CD14-positive monocyte (primary cell): ENCODE measurements around the gene PAX8. TPM values are rescaled to one million over a fixed set of nuclear protein-coding genes. Genes with fewer than 3 reads are reported as not detected.
"Not testable (repeated sequence)": the region's sequence is repeated elsewhere in the genome, so short reads cannot be mapped to it uniquely, and the experiment has no call there.

ENCODE experiments used
- DNase-seq, 3 donors: peaks; one replicate each; pipeline ENCODE4 v3.0.0-alpha.2; 2011 to 2022
- H2AFZ ChIP-seq: 2 replicates; pipeline ENCODE4 v1.6.0; 2012; ENCODE audit warnings: mild to moderate bottlenecking, low read depth, low read length, inconsistent platforms; ENCODE audit not compliant: insufficient read depth, poor library complexity, severe bottlenecking
- H3K27ac ChIP-seq, 2 donors: 1 replicate in 1 of 2; 2 replicates in 1 of 2; pipeline ENCODE4 v1.5.1; 2012 to 2013; ENCODE audit warnings: low read length in 2 of 2, control low read depth in 1 of 2, inconsistent platforms in 1 of 2, low read depth in 1 of 2, mild to moderate bottlenecking in 1 of 2
- H3K27me3 ChIP-seq, 2 donors: one replicate each; pipeline versions ENCODE4 v1.6.0 to v1.6.1; 2011 to 2013; ENCODE audit warnings: low read length in 2 of 2; ENCODE audit not compliant: control insufficient read depth in 2 of 2, insufficient read depth in 2 of 2
- H3K36me3 ChIP-seq, 2 donors: replicated peaks in 1 of 2; 1 replicate in 1 of 2; 2 replicates in 1 of 2; pipeline versions ENCODE4 v1.5.1 to v1.6.1; 2012 to 2013; ENCODE audit warnings: low read length in 2 of 2, control low read depth in 1 of 2, inconsistent platforms in 1 of 2, mild to moderate bottlenecking in 1 of 2; ENCODE audit not compliant: insufficient read depth in 2 of 2, control insufficient read depth in 1 of 2
- H3K4me1 ChIP-seq, 2 donors: 1 replicate in 1 of 2; 2 replicates in 1 of 2; pipeline versions ENCODE4 v1.5.1 to v1.6.1; 2012 to 2013; ENCODE audit warnings: low read length in 2 of 2, control low read depth in 1 of 2, inconsistent platforms in 1 of 2, mild to moderate bottlenecking in 1 of 2, moderate library complexity in 1 of 2; ENCODE audit not compliant: insufficient read depth in 2 of 2, control insufficient read depth in 1 of 2
- H3K4me2 ChIP-seq: replicated peaks from 2 replicates; pipeline ENCODE3; 2012; ENCODE audit warnings: low read length, moderate library complexity, mild to moderate bottlenecking; ENCODE audit not compliant: poor library complexity, severe bottlenecking; ENCODE audit errors: extremely low read depth
- H3K4me3 ChIP-seq, 3 experiments: fragments of 200-600 bp in 1 of 3; sonication (generic) in 1 of 3; replicated peaks in 1 of 3; 1 replicate in 2 of 3; 2 replicates in 1 of 3; pipeline ENCODE4 v1.5.1; 2011 to 2013; ENCODE audit warnings: low read length in 3 of 3, mild to moderate bottlenecking in 3 of 3, control low read depth in 2 of 3, low read depth in 2 of 3, inconsistent platforms in 1 of 3, moderate library complexity in 1 of 3
- H3K79me2 ChIP-seq: 2 replicates; pipeline ENCODE4 v1.6.0; 2012; ENCODE audit warnings: mild to moderate bottlenecking, control low read depth, inconsistent platforms, low read length, moderate library complexity; ENCODE audit not compliant: insufficient read depth
- H3K9ac ChIP-seq: 2 replicates; pipeline ENCODE4 v1.6.0; 2017; ENCODE audit warnings: low read length, mild to moderate bottlenecking; ENCODE audit not compliant: insufficient read depth, poor library complexity, severe bottlenecking
- H3K9me3 ChIP-seq, 2 donors: replicated peaks in 1 of 2; 1 replicate in 1 of 2; 2 replicates in 1 of 2; pipeline versions ENCODE4 v1.5.1 to v1.6.1; 2012 to 2013; ENCODE audit warnings: low read length in 2 of 2, control low read depth in 1 of 2; ENCODE audit not compliant: control insufficient read depth in 1 of 2, insufficient read depth in 1 of 2
- H4K20me1 ChIP-seq: 2 replicates; pipeline ENCODE4 v1.6.0; 2012; ENCODE audit warnings: mild to moderate bottlenecking, low read length, control low read depth, moderate library complexity; ENCODE audit not compliant: insufficient read depth
- H3K27ac Mint-ChIP-seq, 7 donors: one replicate each; pipeline ENCODE4 v1.8.0; 2020; ENCODE audit warnings: mild to moderate bottlenecking in 7 of 7, mixed read lengths in 7 of 7, moderate library complexity in 6 of 7, inconsistent platforms in 2 of 7
- H3K27me3 Mint-ChIP-seq, 3 donors: one replicate each; pipeline ENCODE4 v1.8.0; 2021 to 2022; ENCODE audit warnings: low read depth in 3 of 3, mild to moderate bottlenecking in 3 of 3, mixed read lengths in 3 of 3, moderate library complexity in 3 of 3, inconsistent platforms in 1 of 3
- H3K36me3 Mint-ChIP-seq, 2 donors: one replicate each; pipeline ENCODE4 v1.8.0; 2020; ENCODE audit warnings: mixed read lengths in 2 of 2, inconsistent platforms in 1 of 2, mild to moderate bottlenecking in 1 of 2
- H3K4me1 Mint-ChIP-seq: one replicate; pipeline ENCODE4 v1.8.0; 2020; ENCODE audit warnings: mild to moderate bottlenecking, mixed read lengths
- H3K4me3 Mint-ChIP-seq, 2 donors: one replicate each; pipeline ENCODE4 v1.8.0; 2020; ENCODE audit warnings: mild to moderate bottlenecking in 2 of 2, mixed read lengths in 2 of 2, moderate library complexity in 1 of 2
- H3K9me3 Mint-ChIP-seq, 7 donors: one replicate each; pipeline ENCODE4 v1.8.0; 2020 to 2022; ENCODE audit warnings: mixed read lengths in 7 of 7, mild to moderate bottlenecking in 6 of 7, moderate library complexity in 6 of 7, inconsistent platforms in 2 of 7
- WGBS: methylation state at CpG from one replicate; pipeline ENCODE4 v1.1.5; 2013; ENCODE audit warnings: missing lambda C conversion rate; ENCODE audit not compliant: insufficient coverage; 5-methylcytosine and 5-hydroxymethylcytosine counted together
- intact Hi-C, 2 donors: fragments of 100-400 bp; cut with micrococcal nuclease; formaldehyde crosslinking; loops; one replicate each; pipeline versions ENCODE4 v1.15.0 to v1.15.1; 2023
- polyA plus RNA-seq, 3 donors: library from polyadenylated mRNA; depleted of rRNA in 1 of 3; unstranded in 2 of 3; stranded (reverse) in 1 of 3; fragments of 300-500 nt in 2 of 3; fragments of >200 nt in 1 of 3; fragmentation: Illumina TruSeq in 2 of 3; gene quantifications; 1 replicate in 2 of 3; 2 replicates in 1 of 3; pipeline ENCODE4 v1.2.3, GENCODE V29; 2012 to 2021
- TF ChIP-seq, protein P1 (sequence below): fragments of 200-600 bp; IDR thresholded peaks from one replicate; pipeline ENCODE4 v1.8.0; 2022; ENCODE audit warnings: antibody characterized with exemption, mild to moderate bottlenecking

Gene PAX8
- polyA plus RNA-seq, 3 donors: 0.26 to 0.47 (median 0.36) TPM

- Histone ChIP-seq H3K9ac (no peak overlapping the region), H3K79me2 (no peaks in the 10 kb centered on the region), H3K36me3 (no peaks in the 10 kb centered on the region), H3K4me2 (no peak overlapping the region), H3K9me3 (no peaks in the 10 kb centered on the region), H4K20me1 (no peaks in the 10 kb centered on the region), H3K4me1 (peaks cover 0 to 3% of the 10 kb centered on the region in 2 donors), H3K4me3 (no peak overlapping the region), H3K27ac (no peak overlapping the region), H3K27me3 (no peaks in the 10 kb centered on the region), H2AFZ (no peak overlapping the region)
- H3K4me3 Mint-ChIP-seq: no peak overlapping the region
- peaks cover 6% of the 10 kb centered on the region for H3K4me1 Mint-ChIP-seq
- intact Hi-C loops: no loop called here
- H3K27me3 Mint-ChIP-seq: peaks cover 2 to 3% (median 2%) of the 10 kb centered on the region in 3 donors
- WGBS: 96% methylated on average over 5 of the region's 6 CpGs
- H3K36me3 Mint-ChIP-seq: no peaks in the 10 kb centered on the region
- TF ChIP-seq, protein P1, sequence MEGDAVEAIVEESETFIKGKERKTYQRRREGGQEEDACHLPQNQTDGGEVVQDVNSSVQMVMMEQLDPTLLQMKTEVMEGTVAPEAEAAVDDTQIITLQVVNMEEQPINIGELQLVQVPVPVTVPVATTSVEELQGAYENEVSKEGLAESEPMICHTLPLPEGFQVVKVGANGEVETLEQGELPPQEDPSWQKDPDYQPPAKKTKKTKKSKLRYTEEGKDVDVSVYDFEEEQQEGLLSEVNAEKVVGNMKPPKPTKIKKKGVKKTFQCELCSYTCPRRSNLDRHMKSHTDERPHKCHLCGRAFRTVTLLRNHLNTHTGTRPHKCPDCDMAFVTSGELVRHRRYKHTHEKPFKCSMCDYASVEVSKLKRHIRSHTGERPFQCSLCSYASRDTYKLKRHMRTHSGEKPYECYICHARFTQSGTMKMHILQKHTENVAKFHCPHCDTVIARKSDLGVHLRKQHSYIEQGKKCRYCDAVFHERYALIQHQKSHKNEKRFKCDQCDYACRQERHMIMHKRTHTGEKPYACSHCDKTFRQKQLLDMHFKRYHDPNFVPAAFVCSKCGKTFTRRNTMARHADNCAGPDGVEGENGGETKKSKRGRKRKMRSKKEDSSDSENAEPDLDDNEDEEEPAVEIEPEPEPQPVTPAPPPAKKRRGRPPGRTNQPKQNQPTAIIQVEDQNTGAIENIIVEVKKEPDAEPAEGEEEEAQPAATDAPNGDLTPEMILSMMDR: no peak
- H3K9me3 Mint-ChIP-seq: peaks cover 0 to 2% (median 0%) of the 10 kb centered on the region in 7 donors
- no peak for DNase-seq
- H3K27ac Mint-ChIP-seq: no peak overlapping the region
Measured at GRCh38 chr2:113304702-113305101, 26.0 kb upstream of the PAX8 start.

DNA sequence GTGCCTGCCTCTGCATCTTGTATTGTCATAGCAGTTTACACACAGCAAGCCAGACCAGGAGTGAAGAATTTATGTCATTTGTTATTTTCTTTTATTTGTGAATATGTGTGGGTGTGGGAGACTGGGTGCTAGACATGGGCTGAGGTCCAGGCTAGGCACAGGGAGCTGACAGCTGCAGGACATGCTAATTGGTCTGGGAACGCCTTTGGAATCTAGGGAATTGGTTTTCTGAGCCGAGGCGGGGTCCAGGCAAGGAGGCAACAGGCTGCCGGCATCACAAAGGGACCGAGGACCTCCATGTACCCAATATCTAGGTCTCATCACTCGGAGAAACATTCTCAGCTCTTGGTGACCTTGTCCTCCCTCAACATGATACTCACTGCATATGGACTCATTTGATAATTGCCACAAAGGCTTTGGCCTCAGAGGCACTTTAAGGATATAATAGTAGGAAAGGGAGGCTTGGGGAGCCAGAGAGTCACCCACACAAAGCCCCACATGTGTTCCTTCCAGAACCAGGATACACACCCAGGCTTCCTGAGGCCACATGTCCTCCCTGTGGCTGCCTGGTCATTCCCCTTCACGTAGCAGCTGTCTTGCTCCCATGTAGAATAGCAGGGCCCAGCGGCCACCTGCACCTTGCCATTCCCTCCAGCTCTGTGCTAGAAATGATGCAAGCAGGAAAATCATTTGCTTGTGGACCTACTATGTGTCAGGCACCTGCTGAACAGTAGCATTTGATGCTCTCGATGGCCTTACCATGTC is 23.7 kb upstream of the PAX8 start:
- H3K36me3 ChIP-seq, H3K9ac ChIP-seq, H4K20me1 ChIP-seq, H3K27me3 ChIP-seq, H3K36me3 Mint-ChIP-seq, H3K9me3 ChIP-seq, H3K4me1 Mint-ChIP-seq, H3K9me3 Mint-ChIP-seq, H3K27me3 Mint-ChIP-seq, H3K4me3 Mint-ChIP-seq, H3K79me2 ChIP-seq, H3K4me1 ChIP-seq, H3K4me2 ChIP-seq, DNase-seq, H3K4me3 ChIP-seq, H2AFZ ChIP-seq, H3K27ac ChIP-seq, intact Hi-C loops: not testable (repeated sequence)
- 98% methylated on average over 3 of the region's 9 CpGs for WGBS
- H3K27ac Mint-ChIP-seq: peak overlapping the region in 1 of 7 donors; percentile 51
